H9 (cell line): ENCODE data around the gene PIPOX. TPM values are rescaled to one million over a fixed set of nuclear protein-coding genes. Genes with fewer than 3 reads are reported as not detected.

Source experiments
- DNase-seq: peaks from one replicate; pipeline ENCODE4 v3.0.0-alpha.2; 2017
- H2AFZ ChIP-seq: one replicate; pipeline ENCODE4 v1.6.1; 2013; ENCODE audit warnings: mild to moderate bottlenecking, low read length, control low read depth, moderate library complexity
- H2AK5ac ChIP-seq: 2 replicates; pipeline ENCODE4 v1.6.1; 2013; ENCODE audit warnings: low read length, control low read depth, mixed read lengths; ENCODE audit not compliant: insufficient read length
- H2BK120ac ChIP-seq: one replicate; pipeline ENCODE4 v1.6.1; 2013; ENCODE audit warnings: low read depth, mild to moderate bottlenecking, low read length, control low read depth, inconsistent platforms; ENCODE audit not compliant: poor library complexity, severe bottlenecking
- H2BK12ac ChIP-seq: 2 replicates; pipeline ENCODE4 v1.6.1; 2013; ENCODE audit warnings: low read length, control low read depth, mixed read lengths, low read depth; ENCODE audit not compliant: insufficient read length
- H2BK15ac ChIP-seq: 2 replicates; pipeline ENCODE4 v1.6.1; 2013; ENCODE audit warnings: low read depth, low read length, control low read depth
- H2BK20ac ChIP-seq: one replicate; pipeline ENCODE4 v1.6.1; 2013; ENCODE audit warnings: low read depth, mild to moderate bottlenecking, low read length, control low read depth, inconsistent platforms; ENCODE audit not compliant: poor library complexity, severe bottlenecking
- H2BK5ac ChIP-seq: 2 replicates; pipeline ENCODE4 v1.6.1; 2013; ENCODE audit warnings: low read length, control low read depth, mixed read lengths; ENCODE audit not compliant: insufficient read length
- H3K14ac ChIP-seq: 2 replicates; pipeline ENCODE4 v1.6.1; 2013; ENCODE audit warnings: low read length, control low read depth; ENCODE audit not compliant: insufficient read depth
- H3K18ac ChIP-seq: 2 replicates; pipeline ENCODE4 v1.6.1; 2013; ENCODE audit warnings: low read depth, mild to moderate bottlenecking, mixed read lengths, low read length, control low read depth; ENCODE audit not compliant: insufficient read length
- H3K23ac ChIP-seq: 2 replicates; pipeline ENCODE4 v1.6.1; 2013; ENCODE audit warnings: low read length, control low read depth, mixed read lengths, low read depth; ENCODE audit not compliant: insufficient read length
- H3K23me2 ChIP-seq: 2 replicates; pipeline ENCODE4 v1.6.1; 2013; ENCODE audit warnings: low read depth, mild to moderate bottlenecking, mixed read lengths, low read length, control low read depth; ENCODE audit not compliant: insufficient read length, poor library complexity, severe bottlenecking
- H3K27ac ChIP-seq: 2 replicates; pipeline ENCODE4 v1.5.1; 2013; ENCODE audit warnings: low read length, control low read depth, mixed read lengths, low read depth; ENCODE audit not compliant: insufficient read length
- H3K27me3 ChIP-seq: 2 replicates; pipeline ENCODE4 v1.6.1; 2013; ENCODE audit warnings: low read length, control low read depth, inconsistent platforms; ENCODE audit not compliant: insufficient read depth
- H3K4ac ChIP-seq: 2 replicates; pipeline ENCODE4 v1.6.1; 2013; ENCODE audit warnings: low read depth, mild to moderate bottlenecking, control low read depth, inconsistent platforms, low read length, moderate library complexity
- H3K4me1 ChIP-seq: 2 replicates; pipeline ENCODE4 v1.6.1; 2013; ENCODE audit warnings: low read length, control low read depth, inconsistent platforms; ENCODE audit not compliant: insufficient read depth
- H3K4me2 ChIP-seq: 2 replicates; pipeline ENCODE4 v1.6.1; 2013; ENCODE audit warnings: low read length, control low read depth, mixed read lengths; ENCODE audit not compliant: insufficient read length, insufficient read depth
- H3K56ac ChIP-seq: 2 replicates; pipeline ENCODE4 v1.6.1; 2013; ENCODE audit warnings: low read depth, mild to moderate bottlenecking, mixed read lengths, low read length, control low read depth; ENCODE audit not compliant: insufficient read length
- H3K79me1 ChIP-seq: 2 replicates; pipeline ENCODE4 v1.6.1; 2013; ENCODE audit warnings: low read depth, mild to moderate bottlenecking, moderate library complexity, low read length, control low read depth, inconsistent platforms; ENCODE audit not compliant: insufficient read depth, poor library complexity, severe bottlenecking
- H3K79me2 ChIP-seq: 2 replicates; pipeline ENCODE4 v1.6.1; 2013; ENCODE audit warnings: low read length, control low read depth, inconsistent platforms; ENCODE audit not compliant: insufficient read depth
- H3K9ac ChIP-seq: 2 replicates; pipeline ENCODE4 v1.6.1; 2013; ENCODE audit warnings: low read length, control low read depth, mixed read lengths; ENCODE audit not compliant: insufficient read length; ENCODE audit errors: extremely low read depth
- H3K9me3 ChIP-seq: one replicate; pipeline ENCODE4 v1.6.1; 2013; ENCODE audit warnings: low read depth, low read length, inconsistent platforms; ENCODE audit not compliant: control insufficient read depth
- H3T11ph ChIP-seq: one replicate; pipeline ENCODE4 v1.6.1; 2013; ENCODE audit warnings: mild to moderate bottlenecking, low read length, control low read depth, inconsistent platforms
- H4K20me1 ChIP-seq: one replicate; pipeline ENCODE4 v1.6.1; 2013; ENCODE audit not compliant: control insufficient read depth, insufficient read length, insufficient read depth
- H4K5ac ChIP-seq: 2 replicates; pipeline ENCODE4 v1.6.1; 2013; ENCODE audit warnings: low read depth, mild to moderate bottlenecking, mixed read lengths, low read length, control low read depth; ENCODE audit not compliant: insufficient read length
- H4K8ac ChIP-seq: replicated peaks from 2 replicates; pipeline ENCODE4 v1.6.1; 2013; ENCODE audit warnings: low read length, control low read depth, mixed read lengths, low read depth; ENCODE audit not compliant: insufficient read length
- H4K91ac ChIP-seq: 2 replicates; pipeline ENCODE4 v1.6.1; 2013; ENCODE audit warnings: low read depth, mild to moderate bottlenecking, moderate library complexity, mixed read lengths, low read length, control low read depth; ENCODE audit not compliant: insufficient read length
- H3K27ac Mint-ChIP-seq, 3 experiments: 2 replicates in 2 of 3; 3 replicates in 1 of 3; pipeline ENCODE4 v1.8.0; 2020 to 2021; ENCODE audit warnings: mixed read lengths in 3 of 3, mild to moderate bottlenecking in 1 of 3, moderate library complexity in 1 of 3
- H3K27me3 Mint-ChIP-seq: 2 replicates; pipeline ENCODE4 v1.8.0; 2021; ENCODE audit warnings: low read depth, mild to moderate bottlenecking, moderate library complexity, mixed read lengths
- H3K36me3 Mint-ChIP-seq, 3 experiments: 2 replicates in 2 of 3; 3 replicates in 1 of 3; pipeline ENCODE4 v1.8.0; 2020 to 2021; ENCODE audit warnings: low read depth in 3 of 3, mixed read lengths in 3 of 3; ENCODE audit not compliant: insufficient read depth in 1 of 3
- H3K4me1 Mint-ChIP-seq, 2 experiments: 2 replicates each; pipeline ENCODE4 v1.8.0; 2020; ENCODE audit warnings: mixed read lengths in 2 of 2
- H3K4me3 Mint-ChIP-seq, 2 experiments: 2 replicates in 1 of 2; 3 replicates in 1 of 2; pipeline ENCODE4 v1.8.0; 2020 to 2021; ENCODE audit warnings: mild to moderate bottlenecking in 2 of 2, mixed read lengths in 2 of 2, moderate library complexity in 1 of 2
- H3K9me3 Mint-ChIP-seq, 2 experiments: 2 replicates in 1 of 2; 3 replicates in 1 of 2; pipeline ENCODE4 v1.8.0; 2020; ENCODE audit warnings: mild to moderate bottlenecking in 2 of 2, mixed read lengths in 2 of 2, moderate library complexity in 1 of 2
- WGBS: extraction: QIAGEN DNeasy Blood & Tissue Kit; methylation state at CpG from one replicate; pipeline ENCODE4 v1.1.7; 2013; ENCODE audit warnings: missing lambda C conversion rate, low lambda C conversion rate, mixed read lengths; ENCODE audit not compliant: insufficient read length; ENCODE audit errors: extremely low coverage; 5-methylcytosine and 5-hydroxymethylcytosine counted together
- total RNA-seq: library from RNA; stranded (reverse); gene quantifications from 2 replicates; pipeline ENCODE4 v1.2.1, GENCODE V29; 2021
- TF ChIP-seq, protein P1 (sequence below): fragments of 200-600 bp; sonication (generic); conservative IDR thresholded peaks from 3 replicates; pipeline ENCODE4 v1.8.0; 2021; ENCODE audit warnings: antibody characterized with exemption, mild to moderate bottlenecking

PIPOX gene
- total RNA-seq, 1 experiment from 2014 or later, result 30.1 TPM

GRCh38 chr17:29071303-29071702 lies 28.4 kb downstream of the PIPOX start:
- no peak overlapping the region for H2BK15ac ChIP-seq
- WGBS, result no CpG with 5 or more reads among the region's 1 CpG
- H3K36me3 Mint-ChIP-seq, result no peaks in the 10 kb centered on the region; a peak in 2 of 7 replicates
- no peaks in the 10 kb centered on the region for H3K27me3 ChIP-seq
- no peak overlapping the region for H4K8ac ChIP-seq
- no peaks in the 10 kb centered on the region for H3K9me3 Mint-ChIP-seq
- H2BK12ac ChIP-seq, result no peak overlapping the region
- no peak overlapping the region for H3K9ac ChIP-seq
- no peaks in the 10 kb centered on the region; the same call in 1 of the 2 replicates for H3K27me3 Mint-ChIP-seq
- H3K4me1 ChIP-seq, result peaks cover 4% of the 10 kb centered on the region; the same call in 1 of the 2 replicates
- no peak for DNase-seq
- no peak overlapping the region for H3K27ac Mint-ChIP-seq
- peaks cover 44 to 56% of the 10 kb centered on the region in 2 experiments for H3K4me1 Mint-ChIP-seq
- no peak overlapping the region for H3K4me2 ChIP-seq
- H3T11ph ChIP-seq, result no peak overlapping the region
- H3K79me1 ChIP-seq, result no peaks in the 10 kb centered on the region
- no peak overlapping the region for H3K56ac ChIP-seq
- H3K23ac ChIP-seq, result no peak overlapping the region
- no peak overlapping the region for H2BK5ac ChIP-seq
- no peak overlapping the region for H3K18ac ChIP-seq
- H3K27ac ChIP-seq, result no peak overlapping the region
- TF ChIP-seq, protein P1, sequence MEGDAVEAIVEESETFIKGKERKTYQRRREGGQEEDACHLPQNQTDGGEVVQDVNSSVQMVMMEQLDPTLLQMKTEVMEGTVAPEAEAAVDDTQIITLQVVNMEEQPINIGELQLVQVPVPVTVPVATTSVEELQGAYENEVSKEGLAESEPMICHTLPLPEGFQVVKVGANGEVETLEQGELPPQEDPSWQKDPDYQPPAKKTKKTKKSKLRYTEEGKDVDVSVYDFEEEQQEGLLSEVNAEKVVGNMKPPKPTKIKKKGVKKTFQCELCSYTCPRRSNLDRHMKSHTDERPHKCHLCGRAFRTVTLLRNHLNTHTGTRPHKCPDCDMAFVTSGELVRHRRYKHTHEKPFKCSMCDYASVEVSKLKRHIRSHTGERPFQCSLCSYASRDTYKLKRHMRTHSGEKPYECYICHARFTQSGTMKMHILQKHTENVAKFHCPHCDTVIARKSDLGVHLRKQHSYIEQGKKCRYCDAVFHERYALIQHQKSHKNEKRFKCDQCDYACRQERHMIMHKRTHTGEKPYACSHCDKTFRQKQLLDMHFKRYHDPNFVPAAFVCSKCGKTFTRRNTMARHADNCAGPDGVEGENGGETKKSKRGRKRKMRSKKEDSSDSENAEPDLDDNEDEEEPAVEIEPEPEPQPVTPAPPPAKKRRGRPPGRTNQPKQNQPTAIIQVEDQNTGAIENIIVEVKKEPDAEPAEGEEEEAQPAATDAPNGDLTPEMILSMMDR, result no peak
- no peak overlapping the region for H2AFZ ChIP-seq
- H3K4ac ChIP-seq, result no peak overlapping the region
- H3K79me2 ChIP-seq, result no peaks in the 10 kb centered on the region
- no peak overlapping the region for H4K91ac ChIP-seq
- no peak overlapping the region for H3K14ac ChIP-seq
- H2AK5ac ChIP-seq, result no peak overlapping the region
- H3K9me3 ChIP-seq, result no peaks in the 10 kb centered on the region
- no peak overlapping the region for H4K5ac ChIP-seq
- H3K23me2 ChIP-seq, result no peaks in the 10 kb centered on the region
- no peak overlapping the region for H2BK20ac ChIP-seq
- H4K20me1 ChIP-seq, result no peaks in the 10 kb centered on the region
- H2BK120ac ChIP-seq, result no peak overlapping the region
- no peak overlapping the region for H3K4me3 Mint-ChIP-seq
